Measurements from ENCODE around the gene LDHAL6A. TPM values are rescaled to one million over a fixed set of nuclear protein-coding genes. Genes with fewer than 3 reads are reported as not detected.

The LDHAL6A gene
- total and polyA plus RNA-seq, 4 donors = 0.28 TPM; not detected in 3

GRCh38 chr11:18502352-18502751, 46.7 kb downstream of the LDHAL6A start:
- Histone ChIP-seq H3K27ac (ENCODE audit: low read depth in 1 of 2, low read length in 2 of 2) (no peak overlapping the region), H3K4me3 (ENCODE audit: low read depth in 1 of 3, low read length in 3 of 3) (no peak overlapping the region), H3K4me1 (ENCODE audit: control insufficient read depth in 4 of 4, insufficient read depth in 4 of 4, low read length in 3 of 4) (no peaks in the 10 kb centered on the region), H3K9me3 (ENCODE audit: control insufficient read depth in 4 of 4, low read length in 3 of 4) (no peaks in the 10 kb centered on the region), H3K27me3 (ENCODE audit: control insufficient read depth in 4 of 4, insufficient read depth in 4 of 4, low read length in 3 of 4) (no peaks in the 10 kb centered on the region), H3K36me3 (ENCODE audit: control insufficient read depth in 4 of 4, insufficient read depth in 3 of 4, low read depth in 1 of 4, low read length in 3 of 4) (peaks cover 8 to 60% (median 35%) of the 10 kb centered on the region in 4 donors), H3K9ac (ENCODE audit: low read depth in 1 of 2, low read length in 2 of 2) (no peak overlapping the region)
- DNase-seq (ENCODE audit: low spot score) = no peak
- no peak for TF ChIP-seq YY1 (IDR thresholded peaks at IDR 0.05)

- H3K27ac ChIP-seq (ENCODE audit: low read depth in 1 of 2, low read length in 2 of 2) = no peak overlapping the region
- no peaks in the 10 kb centered on the region for H3K27me3 ChIP-seq (ENCODE audit: control insufficient read depth in 4 of 4, insufficient read depth in 4 of 4, low read length in 3 of 4)
- H3K9me3 ChIP-seq (ENCODE audit: control insufficient read depth in 4 of 4, low read length in 3 of 4) = no peaks in the 10 kb centered on the region
- no peak overlapping the region for H3K4me3 ChIP-seq (ENCODE audit: low read depth in 1 of 3, low read length in 3 of 3)
- no peak for DNase-seq (ENCODE audit: low spot score)
- H3K4me1 ChIP-seq (ENCODE audit: control insufficient read depth in 4 of 4, insufficient read depth in 4 of 4, low read length in 3 of 4) = peaks cover 2 to 13% (median 10%) of the 10 kb centered on the region in 4 donors
- 83% methylated on average over 3 of the region's 3 CpGs for WGBS
- TF ChIP-seq NR2F2 (IDR thresholded peaks at IDR 0.05) = no peak
- TF ChIP-seq RXRA (IDR thresholded peaks at IDR 0.05) = no peak
- TF ChIP-seq ZBTB33 (IDR thresholded peaks at IDR 0.05) = no peak
- TF ChIP-seq GABPA (IDR thresholded peaks at IDR 0.05 in 1 of 2, conservative IDR thresholded peaks at IDR 0.05 in 1 of 2) = no peak
- no peak for TF ChIP-seq CTCF (IDR thresholded peaks at IDR 0.05; ENCODE audit: low read depth, low read length, missing input control)
- no peak for TF ChIP-seq EGR1 (IDR thresholded peaks at IDR 0.05; ENCODE audit: low read depth in 2 of 2)
- no peak for TF ChIP-seq HNF4A (conservative IDR thresholded peaks at IDR 0.05)
- TF ChIP-seq ATF3 (IDR thresholded peaks at IDR 0.05) = no peak
- TF ChIP-seq FOXA2 (IDR thresholded peaks at IDR 0.05) = no peak
- TF ChIP-seq RAD21 (IDR thresholded peaks at IDR 0.05) = no peak
- TF ChIP-seq YY1 (IDR thresholded peaks at IDR 0.05) = no peak
- no peak for TF ChIP-seq SP1 (IDR thresholded peaks at IDR 0.05)
- H3K36me3 ChIP-seq (ENCODE audit: control insufficient read depth in 4 of 4, insufficient read depth in 3 of 4, low read depth in 1 of 4, low read length in 3 of 4) = peaks cover 0 to 3% (median 1%) of the 10 kb centered on the region in 4 donors
- no peak overlapping the region for H3K9ac ChIP-seq (ENCODE audit: low read depth in 1 of 2, low read length in 2 of 2)
These were observed 65.5 kb downstream of the LDHAL6A start for GRCh38 chr11:18521122-18521521.

GRCh38 chr11:18522388-18522787, 66.7 kb downstream of the LDHAL6A start:
- Histone ChIP-seq H3K4me1 (ENCODE audit: control insufficient read depth in 4 of 4, insufficient read depth in 4 of 4, low read length in 3 of 4) (peaks cover 2 to 14% (median 12%) of the 10 kb centered on the region in 4 donors), H3K36me3 (ENCODE audit: control insufficient read depth in 4 of 4, insufficient read depth in 3 of 4, low read depth in 1 of 4, low read length in 3 of 4) (peaks cover 0 to 3% (median 1%) of the 10 kb centered on the region in 4 donors), H3K9me3 (ENCODE audit: control insufficient read depth in 4 of 4, low read length in 3 of 4) (no peaks in the 10 kb centered on the region), H3K4me3 (ENCODE audit: low read depth in 1 of 3, low read length in 3 of 3) (no peak overlapping the region), H3K27ac (ENCODE audit: low read depth in 1 of 2, low read length in 2 of 2) (no peak overlapping the region), H3K27me3 (ENCODE audit: control insufficient read depth in 4 of 4, insufficient read depth in 4 of 4, low read length in 3 of 4) (no peaks in the 10 kb centered on the region), H3K9ac (ENCODE audit: low read depth in 1 of 2, low read length in 2 of 2) (no peak overlapping the region)
- DNase-seq (ENCODE audit: low spot score) = no peak
- 70% methylated on average over 4 of the region's 4 CpGs for WGBS
- TF ChIP-seq GABPA (IDR thresholded peaks at IDR 0.05 in 1 of 2, conservative IDR thresholded peaks at IDR 0.05 in 1 of 2) (no peak), FOXA1 (IDR thresholded peaks at IDR 0.05) (no peak), ATF3 (IDR thresholded peaks at IDR 0.05) (no peak), CTCF (IDR thresholded peaks at IDR 0.05; ENCODE audit: low read depth, low read length, missing input control) (no peak), HNF4A (conservative IDR thresholded peaks at IDR 0.05) (no peak), FOXA2 (IDR thresholded peaks at IDR 0.05) (no peak), HNF4G (IDR thresholded peaks at IDR 0.05) (no peak), TAF1 (conservative IDR thresholded peaks at IDR 0.05) (no peak), SP1 (IDR thresholded peaks at IDR 0.05) (no peak), RAD21 (IDR thresholded peaks at IDR 0.05) (no peak), NR2F2 (IDR thresholded peaks at IDR 0.05) (no peak), MAX (IDR thresholded peaks at IDR 0.05) (no peak), YY1 (IDR thresholded peaks at IDR 0.05) (no peak), EGR1 (IDR thresholded peaks at IDR 0.05; ENCODE audit: low read depth in 2 of 2) (no peak), REST (IDR thresholded peaks at IDR 0.05) (no peak)

Data from liver (tissue), 9 donors.